ENCODE measurements around the gene ENO4. TPM values are rescaled to one million over a fixed set of nuclear protein-coding genes. Genes with fewer than 3 reads are reported as not detected.

Gene ENO4
- total RNA-seq, 1 donor from 2014 or later = not detected

GRCh38 chr10:116866066-116866465, 16.8 kb downstream of the ENO4 start:
- H3K27me3 ChIP-seq (ENCODE audit: control insufficient read depth in 3 of 3, insufficient read depth in 3 of 3, low read length in 3 of 3) = peaks cover 0 to 4% (median 0%) of the 10 kb centered on the region in 3 donors
- no peaks in the 10 kb centered on the region for H3K9me3 ChIP-seq (ENCODE audit: control insufficient read depth in 3 of 3, low read length in 3 of 3)
- H3K27ac ChIP-seq (ENCODE audit: low read depth, low read length) = no peak overlapping the region
- H3K4me1 ChIP-seq (ENCODE audit: control insufficient read depth in 3 of 3, insufficient read depth in 3 of 3, low read length in 3 of 3) = no peaks in the 10 kb centered on the region
- no peaks in the 10 kb centered on the region for H3K36me3 ChIP-seq (ENCODE audit: control insufficient read depth in 3 of 3, insufficient read depth in 3 of 3, low read length in 3 of 3)
- no peak overlapping the region for H3K9ac ChIP-seq (ENCODE audit: low read depth in 1 of 3, low read length in 3 of 3)
- H3K4me3 ChIP-seq (ENCODE audit: low read length in 3 of 3) = no peak overlapping the region

DNA sequence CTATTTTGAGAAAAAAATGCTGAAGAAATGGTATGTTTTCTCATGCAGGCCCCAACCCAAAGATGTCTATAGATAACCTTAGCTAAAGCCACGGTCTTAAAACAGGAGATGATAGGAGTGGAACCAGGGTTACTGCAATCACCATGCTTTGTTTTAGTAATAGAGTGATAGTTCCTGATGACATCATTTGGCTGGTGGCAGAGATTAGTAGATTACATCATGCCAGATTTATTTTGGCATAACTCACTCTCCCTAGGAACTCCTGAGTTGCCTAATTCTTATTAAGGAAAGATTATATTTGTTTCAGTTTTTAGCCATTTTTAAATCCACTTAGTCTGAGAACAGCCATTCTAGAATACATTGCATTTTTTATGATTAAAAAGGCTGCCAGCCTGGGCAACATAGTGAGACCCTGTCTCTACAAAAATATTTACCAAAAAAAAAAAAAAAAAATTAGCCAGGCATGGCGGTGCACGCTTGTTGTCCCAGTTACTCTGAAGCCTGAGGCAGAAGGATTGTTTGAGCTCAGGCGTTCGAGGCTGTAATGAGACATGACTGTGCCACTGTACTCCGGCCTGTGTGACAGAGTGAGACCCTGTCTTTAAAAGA, 17.8 kb downstream of the ENO4 start:
- Histone ChIP-seq H3K4me1 (ENCODE audit: control insufficient read depth in 3 of 3, insufficient read depth in 3 of 3, low read length in 3 of 3) (no peaks in the 10 kb centered on the region), H3K9ac (ENCODE audit: low read depth in 1 of 3, low read length in 3 of 3) (no peak overlapping the region)

GRCh38 chr10:116868198-116868676, 18.9 kb downstream of the ENO4 start:
- Histone ChIP-seq H3K27ac (ENCODE audit: low read depth, low read length) (no peak overlapping the region), H3K9me3 (ENCODE audit: control insufficient read depth in 3 of 3, low read length in 3 of 3) (no peaks in the 10 kb centered on the region), H3K27me3 (ENCODE audit: control insufficient read depth in 3 of 3, insufficient read depth in 3 of 3, low read length in 3 of 3) (peaks cover 0 to 4% (median 0%) of the 10 kb centered on the region in 3 donors), H3K9ac (ENCODE audit: low read depth in 1 of 3, low read length in 3 of 3) (no peak overlapping the region), H3K4me1 (ENCODE audit: control insufficient read depth in 3 of 3, insufficient read depth in 3 of 3, low read length in 3 of 3) (no peaks in the 10 kb centered on the region), H3K4me3 (ENCODE audit: low read length in 3 of 3) (no peak overlapping the region), H3K36me3 (ENCODE audit: control insufficient read depth in 3 of 3, insufficient read depth in 3 of 3, low read length in 3 of 3) (no peaks in the 10 kb centered on the region)

More for the DNA sequence above, 17.8 kb downstream of the ENO4 start:
- Histone ChIP-seq H3K4me3 (ENCODE audit: low read length in 3 of 3) (no peak overlapping the region), H3K27me3 (ENCODE audit: control insufficient read depth in 3 of 3, insufficient read depth in 3 of 3, low read length in 3 of 3) (peaks cover 0 to 4% (median 0%) of the 10 kb centered on the region in 3 donors), H3K9me3 (ENCODE audit: control insufficient read depth in 3 of 3, low read length in 3 of 3) (no peaks in the 10 kb centered on the region), H3K36me3 (ENCODE audit: control insufficient read depth in 3 of 3, insufficient read depth in 3 of 3, low read length in 3 of 3) (no peaks in the 10 kb centered on the region), H3K27ac (ENCODE audit: low read depth, low read length) (no peak overlapping the region)

GRCh38 chr10:116868722-116869121, 19.4 kb downstream of the ENO4 start:
- no peak overlapping the region for H3K27ac ChIP-seq (ENCODE audit: low read depth, low read length)

DNA sequence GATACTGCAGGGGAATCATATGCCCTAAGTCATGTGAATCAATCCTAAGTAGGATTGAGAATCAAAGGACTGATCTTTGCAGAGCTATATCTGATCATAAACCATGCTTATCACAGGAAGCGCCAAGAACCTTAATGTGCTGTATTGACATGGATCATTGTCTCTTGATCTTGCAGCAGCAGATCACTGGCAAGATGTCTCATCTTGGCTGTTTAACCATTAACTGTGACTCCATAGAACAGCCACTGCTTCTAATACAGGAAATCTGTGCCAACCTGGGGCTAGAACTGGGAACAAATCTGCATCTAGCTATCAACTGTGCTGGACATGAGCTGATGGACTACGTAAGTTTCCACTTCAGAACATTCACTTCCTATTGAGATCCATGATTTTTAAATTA, 21.6 kb downstream of the ENO4 start:
- Histone ChIP-seq H3K4me1 (ENCODE audit: control insufficient read depth in 3 of 3, insufficient read depth in 3 of 3, low read length in 3 of 3) (no peaks in the 10 kb centered on the region), H3K4me3 (ENCODE audit: low read length in 3 of 3) (no peak overlapping the region), H3K9ac (ENCODE audit: low read depth in 1 of 3, low read length in 3 of 3) (no peak overlapping the region), H3K27me3 (ENCODE audit: control insufficient read depth in 3 of 3, insufficient read depth in 3 of 3, low read length in 3 of 3) (peaks cover 0 to 2% (median 0%) of the 10 kb centered on the region in 3 donors), H3K9me3 (ENCODE audit: control insufficient read depth in 3 of 3, low read length in 3 of 3) (no peaks in the 10 kb centered on the region), H3K27ac (ENCODE audit: low read depth, low read length) (no peak overlapping the region), H3K36me3 (ENCODE audit: control insufficient read depth in 3 of 3, insufficient read depth in 3 of 3, low read length in 3 of 3) (no peaks in the 10 kb centered on the region)

More at GRCh38 chr10:116868722-116869121, 19.4 kb downstream of the ENO4 start:
- Histone ChIP-seq H3K4me3 (ENCODE audit: low read length in 3 of 3) (no peak overlapping the region), H3K9ac (ENCODE audit: low read depth in 1 of 3, low read length in 3 of 3) (no peak overlapping the region), H3K27me3 (ENCODE audit: control insufficient read depth in 3 of 3, insufficient read depth in 3 of 3, low read length in 3 of 3) (peaks cover 0 to 3% (median 0%) of the 10 kb centered on the region in 3 donors), H3K4me1 (ENCODE audit: control insufficient read depth in 3 of 3, insufficient read depth in 3 of 3, low read length in 3 of 3) (no peaks in the 10 kb centered on the region), H3K36me3 (ENCODE audit: control insufficient read depth in 3 of 3, insufficient read depth in 3 of 3, low read length in 3 of 3) (no peaks in the 10 kb centered on the region), H3K9me3 (ENCODE audit: control insufficient read depth in 3 of 3, low read length in 3 of 3) (no peaks in the 10 kb centered on the region)

DNA sequence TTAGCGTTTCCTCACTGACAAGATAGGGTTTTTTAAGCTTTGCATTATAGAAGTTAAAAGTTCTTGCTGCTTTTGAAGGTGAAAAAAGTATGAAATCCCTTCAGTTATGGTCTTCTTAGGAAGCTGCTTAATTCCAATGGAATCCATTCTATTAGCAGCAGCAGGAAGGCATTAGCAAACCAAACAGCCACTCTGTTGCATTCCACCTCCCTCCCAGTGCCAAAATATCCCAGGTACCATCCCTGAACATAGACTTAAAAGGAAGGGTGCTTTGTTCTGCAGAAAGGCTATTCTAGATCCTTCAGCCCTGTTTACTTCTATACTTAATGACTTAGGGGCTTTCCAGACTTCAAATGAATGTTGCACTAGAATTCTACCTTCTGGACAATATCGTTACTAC, 23.8 kb downstream of the ENO4 start:
- H3K9ac ChIP-seq (ENCODE audit: low read depth in 1 of 3, low read length in 3 of 3) = no peak overlapping the region
- no peak overlapping the region for H3K27ac ChIP-seq (ENCODE audit: low read depth, low read length)
- no peaks in the 10 kb centered on the region for H3K4me1 ChIP-seq (ENCODE audit: control insufficient read depth in 3 of 3, insufficient read depth in 3 of 3, low read length in 3 of 3)
- H3K4me3 ChIP-seq (ENCODE audit: low read length in 3 of 3) = no peak overlapping the region
- H3K36me3 ChIP-seq (ENCODE audit: control insufficient read depth in 3 of 3, insufficient read depth in 3 of 3, low read length in 3 of 3) = no peaks in the 10 kb centered on the region
- peaks cover 0 to 2% (median 0%) of the 10 kb centered on the region in 3 donors for H3K27me3 ChIP-seq (ENCODE audit: control insufficient read depth in 3 of 3, insufficient read depth in 3 of 3, low read length in 3 of 3)
- no peaks in the 10 kb centered on the region for H3K9me3 ChIP-seq (ENCODE audit: control insufficient read depth in 3 of 3, low read length in 3 of 3)

DNA sequence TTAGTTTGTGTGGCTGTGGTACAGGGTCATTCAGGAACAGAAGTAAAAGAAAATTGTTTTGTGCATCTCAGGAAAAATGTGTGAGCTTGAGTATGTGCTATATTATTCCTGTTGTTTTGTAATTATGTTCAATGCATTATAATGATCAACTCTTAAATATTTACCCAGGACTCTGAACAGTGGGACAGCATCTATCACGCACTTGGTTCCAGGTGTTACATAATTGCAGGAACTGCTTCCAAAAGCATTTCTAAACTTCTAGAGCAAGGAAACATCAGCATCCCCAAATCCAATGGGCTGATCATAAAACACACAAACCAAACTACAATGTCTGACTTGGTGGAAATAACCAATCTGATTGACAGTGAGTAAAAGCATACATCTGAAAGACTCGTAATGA, 26.6 kb downstream of the ENO4 start:
- Histone ChIP-seq H3K27ac (ENCODE audit: low read depth, low read length) (no peak overlapping the region), H3K27me3 (ENCODE audit: control insufficient read depth in 3 of 3, insufficient read depth in 3 of 3, low read length in 3 of 3) (no peaks in the 10 kb centered on the region), H3K9me3 (ENCODE audit: control insufficient read depth in 3 of 3, low read length in 3 of 3) (no peaks in the 10 kb centered on the region), H3K4me3 (ENCODE audit: low read length in 3 of 3) (no peak overlapping the region), H3K36me3 (ENCODE audit: control insufficient read depth in 3 of 3, insufficient read depth in 3 of 3, low read length in 3 of 3) (no peaks in the 10 kb centered on the region), H3K9ac (ENCODE audit: low read depth in 1 of 3, low read length in 3 of 3) (no peak overlapping the region), H3K4me1 (ENCODE audit: control insufficient read depth in 3 of 3, insufficient read depth in 3 of 3, low read length in 3 of 3) (no peaks in the 10 kb centered on the region)

DNA sequence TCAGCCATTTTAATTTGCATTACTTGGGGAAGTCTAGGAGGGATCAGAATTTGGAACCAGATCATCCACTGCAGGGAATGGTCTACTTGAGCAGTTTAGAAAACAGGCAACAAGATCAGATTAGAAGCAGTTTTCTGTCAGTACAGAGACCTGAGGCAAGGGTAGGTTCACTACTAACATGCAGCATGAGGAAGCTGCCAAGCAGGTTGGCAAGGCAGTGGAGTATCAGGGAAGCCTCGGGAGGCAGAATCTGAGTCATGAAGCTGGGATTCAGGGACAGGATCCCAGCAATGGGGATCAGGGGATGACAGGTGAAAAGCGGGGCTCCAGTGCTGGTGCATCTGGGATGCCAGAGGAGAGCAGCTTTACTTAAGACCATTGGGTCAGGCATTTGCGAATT, 28.1 kb downstream of the ENO4 start:
- no peak overlapping the region for H3K27ac ChIP-seq (ENCODE audit: low read depth, low read length)
- H3K9ac ChIP-seq (ENCODE audit: low read depth in 1 of 3, low read length in 3 of 3) = no peak overlapping the region
- no peaks in the 10 kb centered on the region for H3K27me3 ChIP-seq (ENCODE audit: control insufficient read depth in 3 of 3, insufficient read depth in 3 of 3, low read length in 3 of 3)
- H3K4me1 ChIP-seq (ENCODE audit: control insufficient read depth in 3 of 3, insufficient read depth in 3 of 3, low read length in 3 of 3) = no peaks in the 10 kb centered on the region
- no peak overlapping the region for H3K4me3 ChIP-seq (ENCODE audit: low read length in 3 of 3)
- H3K9me3 ChIP-seq (ENCODE audit: control insufficient read depth in 3 of 3, low read length in 3 of 3) = no peaks in the 10 kb centered on the region
- no peaks in the 10 kb centered on the region for H3K36me3 ChIP-seq (ENCODE audit: control insufficient read depth in 3 of 3, insufficient read depth in 3 of 3, low read length in 3 of 3)

DNA sequence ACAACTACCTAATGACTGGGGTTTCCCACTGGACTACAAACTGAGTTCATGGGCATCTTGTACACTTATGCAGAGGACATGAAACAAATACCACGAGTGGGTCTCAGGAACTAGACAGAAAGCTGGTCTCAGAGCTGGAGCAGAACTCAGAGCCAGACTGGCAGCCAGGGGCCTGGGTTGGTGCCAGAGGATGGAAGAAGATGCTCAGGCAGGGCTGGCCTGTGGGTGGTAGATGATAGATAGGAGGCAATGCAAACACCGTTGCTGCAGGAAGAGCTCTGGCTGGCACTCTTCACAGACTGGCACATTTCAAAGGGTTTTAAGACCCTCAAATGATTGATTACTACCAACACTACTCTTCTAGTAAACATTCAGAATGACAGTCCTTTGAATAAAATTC, 28.8 kb downstream of the ENO4 start:
- Histone ChIP-seq H3K27ac (ENCODE audit: low read depth, low read length) (no peak overlapping the region), H3K4me1 (ENCODE audit: control insufficient read depth in 3 of 3, insufficient read depth in 3 of 3, low read length in 3 of 3) (no peaks in the 10 kb centered on the region), H3K9ac (ENCODE audit: low read depth in 1 of 3, low read length in 3 of 3) (no peak overlapping the region), H3K27me3 (ENCODE audit: control insufficient read depth in 3 of 3, insufficient read depth in 3 of 3, low read length in 3 of 3) (no peaks in the 10 kb centered on the region), H3K4me3 (ENCODE audit: low read length in 3 of 3) (no peak overlapping the region), H3K9me3 (ENCODE audit: control insufficient read depth in 3 of 3, low read length in 3 of 3) (no peaks in the 10 kb centered on the region), H3K36me3 (ENCODE audit: control insufficient read depth in 3 of 3, insufficient read depth in 3 of 3, low read length in 3 of 3) (no peaks in the 10 kb centered on the region)

DNA sequence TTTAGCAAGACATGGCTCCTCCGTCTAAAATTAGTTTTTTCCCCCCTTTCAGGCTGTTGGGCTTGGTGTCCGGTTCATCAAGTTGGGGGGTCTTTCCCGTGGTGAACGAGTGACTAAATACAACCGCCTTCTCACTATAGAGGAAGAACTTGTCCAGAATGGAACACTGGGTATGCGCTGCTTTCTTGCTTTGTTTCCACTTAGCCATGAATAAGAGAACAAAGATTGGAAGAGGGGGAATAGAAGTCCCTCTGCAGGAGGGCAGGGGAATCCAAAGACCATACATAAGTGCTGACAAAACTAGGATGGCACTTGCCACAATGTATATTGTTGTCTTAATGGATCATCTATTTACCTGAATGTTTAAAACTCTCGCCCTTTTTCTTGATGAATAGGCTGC, 30.5 kb downstream of the ENO4 start:
- Histone ChIP-seq H3K27me3 (ENCODE audit: control insufficient read depth in 3 of 3, insufficient read depth in 3 of 3, low read length in 3 of 3) (peaks cover 0 to 3% (median 0%) of the 10 kb centered on the region in 3 donors), H3K9ac (ENCODE audit: low read depth in 1 of 3, low read length in 3 of 3) (no peak overlapping the region), H3K4me1 (ENCODE audit: control insufficient read depth in 3 of 3, insufficient read depth in 3 of 3, low read length in 3 of 3) (no peaks in the 10 kb centered on the region), H3K4me3 (ENCODE audit: low read length in 3 of 3) (no peak overlapping the region), H3K27ac (ENCODE audit: low read depth, low read length) (no peak overlapping the region), H3K36me3 (ENCODE audit: control insufficient read depth in 3 of 3, insufficient read depth in 3 of 3, low read length in 3 of 3) (no peaks in the 10 kb centered on the region), H3K9me3 (ENCODE audit: control insufficient read depth in 3 of 3, low read length in 3 of 3) (no peaks in the 10 kb centered on the region)
